Fibroblast of lung (primary cell): ENCODE results near the gene SNX21. TPM values are rescaled to one million over a fixed set of nuclear protein-coding genes. Genes with fewer than 3 reads are reported as not detected.

Experiments used
- DNase-seq, 2 donors: peaks; one replicate each; pipeline versions ENCODE4 v3.0.0 to v3.0.0-alpha.2; 2010; ENCODE audit warnings: low read depth in 2 of 2
- H2AFZ ChIP-seq: 2 replicates; pipeline ENCODE4 v1.5.1; 2012; ENCODE audit warnings: low read length, control low read depth, inconsistent platforms
- H3K27ac ChIP-seq: 2 replicates; pipeline ENCODE4 v1.5.1; 2011; ENCODE audit warnings: low read length, control low read depth; ENCODE audit not compliant: insufficient read depth
- H3K27me3 ChIP-seq: 2 replicates; pipeline ENCODE4 v1.5.1; 2011; ENCODE audit warnings: mild to moderate bottlenecking, low read length; ENCODE audit not compliant: control insufficient read depth, insufficient read depth
- H3K36me3 ChIP-seq: 2 replicates; pipeline ENCODE4 v1.5.1; 2011; ENCODE audit warnings: low read length; ENCODE audit not compliant: control insufficient read depth, insufficient read depth
- H3K4me1 ChIP-seq: 2 replicates; pipeline ENCODE4 v1.5.1; 2011; ENCODE audit warnings: low read length; ENCODE audit not compliant: control insufficient read depth, insufficient read depth; ENCODE audit errors: extremely low read depth
- H3K4me2 ChIP-seq: 2 replicates; pipeline ENCODE4 v1.5.1; 2011; ENCODE audit warnings: low read length, control low read depth; ENCODE audit not compliant: insufficient read depth; ENCODE audit errors: extremely low read depth
- H3K4me3 ChIP-seq, 4 experiments: fragments of 200-600 bp in 1 of 4; sonication (generic) in 1 of 4; replicated peaks in 1 of 4; 2 replicates each; pipeline ENCODE4 v1.5.1; 2011 to 2016; ENCODE audit warnings: low read length in 4 of 4, low read depth in 3 of 4, mild to moderate bottlenecking in 3 of 4, control low read depth in 2 of 4, inconsistent platforms in 1 of 4, mixed read lengths in 1 of 4; ENCODE audit not compliant: insufficient read depth in 1 of 4; ENCODE audit errors: control extremely low read depth in 1 of 4
- H3K79me2 ChIP-seq: 2 replicates; pipeline ENCODE4 v1.5.1; 2012; ENCODE audit warnings: mild to moderate bottlenecking, low read length, inconsistent platforms; ENCODE audit not compliant: control insufficient read depth, insufficient read depth
- H3K9ac ChIP-seq: 2 replicates; pipeline ENCODE4 v1.5.1; 2011; ENCODE audit warnings: mild to moderate bottlenecking, low read length, control low read depth; ENCODE audit not compliant: insufficient read depth
- H3K9me3 ChIP-seq: 2 replicates; pipeline ENCODE4 v1.5.1; 2012; ENCODE audit warnings: low read depth, low read length; ENCODE audit not compliant: control insufficient read depth, insufficient read depth
- H4K20me1 ChIP-seq: 2 replicates; pipeline ENCODE4 v1.5.1; 2011; ENCODE audit warnings: low read length; ENCODE audit not compliant: control insufficient read depth, insufficient read depth; ENCODE audit errors: extremely low read depth
- EZH2 ChIP-seq: IDR thresholded peaks from 2 replicates; pipeline ENCODE4 v1.5.1; 2012; ENCODE audit warnings: low read length, control low read depth, mild to moderate bottlenecking; ENCODE audit errors: missing control alignments
- polyA plus RNA-seq, 2 donors: library from polyadenylated mRNA; depleted of rRNA in 1 of 2; stranded (reverse) in 1 of 2; unstranded in 1 of 2; fragments of >200 nt; gene quantifications; 2 replicates each; pipeline ENCODE4 v1.2.1, GENCODE V29; 2011 to 2012; ENCODE audit warnings: missing spikeins in 1 of 2
- total RNA-seq: library from RNA; depleted of rRNA; stranded (reverse); fragments of >200 nt; gene quantifications from 2 replicates; pipeline ENCODE4 v1.2.1, GENCODE V29; 2014
- TF ChIP-seq, protein P1 (sequence below), 2 donors: IDR thresholded peaks in 1 of 2; conservative IDR thresholded peaks in 1 of 2; 1 replicate in 1 of 2; 2 replicates in 1 of 2; pipeline ENCODE4 v1.5.1; 2011 to 2012; ENCODE audit warnings: low read length in 2 of 2, control low read depth in 1 of 2, inconsistent platforms in 1 of 2, low read depth in 1 of 2, mild to moderate bottlenecking in 1 of 2

SNX21 gene
- total and polyA plus RNA-seq, 2 donors (not counting 1 experiment from before 2014, with no cell fraction given): 21.8 to 101 TPM

DNA sequence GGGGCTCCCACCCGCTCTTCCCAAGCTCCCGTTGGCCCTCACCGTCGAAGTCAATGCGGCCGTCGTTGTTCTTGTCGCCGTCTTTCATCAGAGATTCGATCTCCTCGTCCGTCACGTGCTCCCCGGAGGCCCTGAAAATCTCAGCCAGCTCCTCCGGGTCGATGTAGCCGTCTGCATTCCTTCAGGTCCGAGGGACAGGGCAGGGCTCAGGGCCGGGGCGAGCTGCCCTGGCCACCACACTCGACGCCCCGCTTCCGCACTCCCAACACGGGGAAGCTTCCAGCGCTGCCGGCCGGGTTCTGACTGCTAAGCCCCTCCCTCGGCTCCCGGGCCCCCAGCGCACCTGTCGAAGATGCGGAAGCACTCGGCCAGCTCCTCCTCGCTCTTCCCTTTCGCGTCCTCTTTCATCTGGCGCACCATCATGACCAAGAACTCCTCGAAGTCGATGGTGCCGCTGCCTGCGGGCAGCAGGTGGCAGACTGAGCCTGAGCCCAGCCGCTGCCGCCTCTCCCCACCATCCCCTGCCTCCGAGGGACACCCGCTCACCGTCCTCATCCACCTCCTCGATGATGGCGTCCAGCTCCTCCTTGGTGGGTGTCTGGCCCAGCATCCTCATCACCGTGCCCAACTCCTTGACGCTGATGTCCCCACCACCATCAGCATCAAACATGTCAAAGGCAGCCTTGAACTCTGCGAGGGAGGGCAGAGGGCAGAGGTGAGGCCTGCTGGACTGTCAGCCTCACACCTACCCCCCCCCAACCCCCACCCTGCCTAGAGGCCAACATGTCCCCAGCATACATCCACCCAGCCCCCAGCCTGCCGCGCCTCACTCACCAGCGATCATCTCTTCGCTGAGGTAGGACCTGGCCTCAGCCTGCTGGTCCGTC, 9.4 kb upstream of the SNX21 start:
- peaks cover 15% of the 10 kb centered on the region for H3K4me1 ChIP-seq
- H3K9me3 ChIP-seq: no peaks in the 10 kb centered on the region
- no peak overlapping the region for H3K27ac ChIP-seq
- H3K36me3 ChIP-seq: no peaks in the 10 kb centered on the region
- DNase-seq: peak; percentile 31 to 45
- peak overlapping the region; percentile 10 for H2AFZ ChIP-seq
- no peaks in the 10 kb centered on the region for H4K20me1 ChIP-seq
- TF ChIP-seq, protein P1, sequence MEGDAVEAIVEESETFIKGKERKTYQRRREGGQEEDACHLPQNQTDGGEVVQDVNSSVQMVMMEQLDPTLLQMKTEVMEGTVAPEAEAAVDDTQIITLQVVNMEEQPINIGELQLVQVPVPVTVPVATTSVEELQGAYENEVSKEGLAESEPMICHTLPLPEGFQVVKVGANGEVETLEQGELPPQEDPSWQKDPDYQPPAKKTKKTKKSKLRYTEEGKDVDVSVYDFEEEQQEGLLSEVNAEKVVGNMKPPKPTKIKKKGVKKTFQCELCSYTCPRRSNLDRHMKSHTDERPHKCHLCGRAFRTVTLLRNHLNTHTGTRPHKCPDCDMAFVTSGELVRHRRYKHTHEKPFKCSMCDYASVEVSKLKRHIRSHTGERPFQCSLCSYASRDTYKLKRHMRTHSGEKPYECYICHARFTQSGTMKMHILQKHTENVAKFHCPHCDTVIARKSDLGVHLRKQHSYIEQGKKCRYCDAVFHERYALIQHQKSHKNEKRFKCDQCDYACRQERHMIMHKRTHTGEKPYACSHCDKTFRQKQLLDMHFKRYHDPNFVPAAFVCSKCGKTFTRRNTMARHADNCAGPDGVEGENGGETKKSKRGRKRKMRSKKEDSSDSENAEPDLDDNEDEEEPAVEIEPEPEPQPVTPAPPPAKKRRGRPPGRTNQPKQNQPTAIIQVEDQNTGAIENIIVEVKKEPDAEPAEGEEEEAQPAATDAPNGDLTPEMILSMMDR (conservative IDR thresholded peaks at IDR 0.05 in 1 of 2, IDR thresholded peaks at IDR 0.05 in 1 of 2; ENCODE audit: low read depth in 1 of 2, low read length in 2 of 2): peak; percentile 23 to 49
- TF ChIP-seq EZH2: no peak
- no peaks in the 10 kb centered on the region for H3K79me2 ChIP-seq
- no peak overlapping the region for H3K4me3 ChIP-seq
- H3K9ac ChIP-seq: no peak overlapping the region
- peak overlapping the region; percentile 51 for H3K4me2 ChIP-seq
- peaks cover 5% of the 10 kb centered on the region for H3K27me3 ChIP-seq

GRCh38 chr20:45826381-45827019, 7.1 kb upstream of the SNX21 start:
- peak overlapping the region; percentile 68 for H2AFZ ChIP-seq
- DNase-seq: peak in 1 of 2 donors; percentile 58
- no peak overlapping the region for H3K9ac ChIP-seq
- no peak overlapping the region for H3K4me3 ChIP-seq
- H3K9me3 ChIP-seq: no peaks in the 10 kb centered on the region
- peaks cover 5% of the 10 kb centered on the region for H3K27me3 ChIP-seq
- no peaks in the 10 kb centered on the region for H4K20me1 ChIP-seq
- peak overlapping the region; percentile 34 for H3K27ac ChIP-seq
- H3K4me1 ChIP-seq: peaks cover 15% of the 10 kb centered on the region
- no peak overlapping the region for H3K4me2 ChIP-seq
- TF ChIP-seq EZH2: no peak
- TF ChIP-seq, protein P1 (conservative IDR thresholded peaks at IDR 0.05 in 1 of 2, IDR thresholded peaks at IDR 0.05 in 1 of 2; ENCODE audit: low read depth in 1 of 2, low read length in 2 of 2): no peak
- H3K79me2 ChIP-seq: no peaks in the 10 kb centered on the region
- no peaks in the 10 kb centered on the region for H3K36me3 ChIP-seq

- no peak for DNase-seq
- Histone ChIP-seq H2AFZ (peak within 1 kb of the TSS; percentile 68), H3K27me3 (peaks cover 5% of the 10 kb centered on the region), H4K20me1 (no peaks in the 10 kb centered on the region), H3K27ac (peak within 1 kb of the TSS; percentile 34), H3K9me3 (no peaks in the 10 kb centered on the region), H3K9ac (no peak within 1 kb of the TSS), H3K4me3 (no peak within 1 kb of the TSS), H3K36me3 (no peaks in the 10 kb centered on the region), H3K79me2 (no peaks in the 10 kb centered on the region), H3K4me2 (no peak within 1 kb of the TSS), H3K4me1 (peaks cover 15% of the 10 kb centered on the region)
- TF ChIP-seq EZH2: no peak
- TF ChIP-seq, protein P1 (conservative IDR thresholded peaks at IDR 0.05 in 1 of 2, IDR thresholded peaks at IDR 0.05 in 1 of 2; ENCODE audit: low read depth in 1 of 2, low read length in 2 of 2): no peak
These were observed 6.5 kb upstream of the SNX21 start, which contains the start of gene TNNC2 for GRCh38 chr20:45827030-45827652. Gene TNNC2 (minus strand): TSS chr20:45827312. CDS start chr20:45827248, 64 bp downstream.
